Ectodermal cell (in vitro differentiated cells): Measurements from ENCODE around the gene UBN2. TPM values are rescaled to one million over a fixed set of nuclear protein-coding genes. Genes with fewer than 3 reads are reported as not detected.

Source experiments
- H3K27ac ChIP-seq: 2 replicates; pipeline ENCODE4 v1.7.0; 2013; ENCODE audit warnings: mild to moderate bottlenecking, low read depth, low read length; ENCODE audit not compliant: insufficient read depth, poor library complexity, severe bottlenecking
- H3K27me3 ChIP-seq: 2 replicates; pipeline ENCODE4 v1.7.0; 2013; ENCODE audit warnings: mild to moderate bottlenecking, low read length; ENCODE audit not compliant: insufficient read depth, control insufficient read depth, poor library complexity, severe bottlenecking
- H3K36me3 ChIP-seq: one replicate; pipeline ENCODE4 v1.7.0; 2013; ENCODE audit warnings: low read length; ENCODE audit not compliant: control insufficient read depth, insufficient read depth
- H3K4me1 ChIP-seq: one replicate; pipeline ENCODE4 v1.7.0; 2013; ENCODE audit warnings: low read length; ENCODE audit not compliant: control insufficient read depth, insufficient read depth
- H3K4me3 ChIP-seq: 2 replicates; pipeline ENCODE4 v1.7.0; 2013; ENCODE audit warnings: low read depth, low read length, control low read depth; ENCODE audit not compliant: insufficient read depth
- H3K9me3 ChIP-seq: 2 replicates; pipeline ENCODE4 v1.7.0; 2013; ENCODE audit warnings: mild to moderate bottlenecking, low read length, moderate library complexity; ENCODE audit not compliant: control insufficient read depth
- WGBS, 2 experiments: methylation state at CpG; one replicate each; pipeline ENCODE4 v1.1.7; 2013; ENCODE audit warnings: missing lambda C conversion rate in 2 of 2; 5-methylcytosine and 5-hydroxymethylcytosine counted together
- polyA plus RNA-seq, 4 experiments: library from polyadenylated mRNA; stranded (reverse); fragments of 50-300 nt; gene quantifications; one replicate each; pipeline ENCODE4 v1.2.3, GENCODE V29; 2013

The UBN2 gene
- 10.8 TPM for polyA plus RNA-seq (2013, experiment 1 of 4)
- 13.0 TPM for polyA plus RNA-seq (2013, experiment 2 of 4)
- 7.8 TPM for polyA plus RNA-seq (2013, experiment 3 of 4)
- 10.1 TPM for polyA plus RNA-seq (2013, experiment 4 of 4)

GRCh38 chr7:139230774-139231512, at the start of gene UBN2:
UBN2 (plus strand) TSS chr7:139231237; CDS start chr7:139231485, 248 bp downstream.
- no peaks in the 10 kb centered on the region for H3K4me1 ChIP-seq
- no peaks in the 10 kb centered on the region for H3K27me3 ChIP-seq
- H3K27ac ChIP-seq, result peak within 1 kb of the TSS; percentile 28
- H3K9me3 ChIP-seq, result no peaks in the 10 kb centered on the region
- peak within 1 kb of the TSS; percentile 83 for H3K4me3 ChIP-seq
- no peaks in the 10 kb centered on the region for H3K36me3 ChIP-seq
- WGBS, 2 experiments, result 0% methylated on average over 63 of the region's 63 CpGs

- Histone ChIP-seq H3K4me3 (no peak overlapping the region), H3K27ac (no peak overlapping the region), H3K9me3 (no peaks in the 10 kb centered on the region), H3K4me1 (no peaks in the 10 kb centered on the region), H3K36me3 (peaks cover 5% of the 10 kb centered on the region), H3K27me3 (no peaks in the 10 kb centered on the region)
- WGBS, 2 experiments, result 86 to 95% methylated on average over 2 of the region's 2 CpGs
Measured at GRCh38 chr7:139181404-139181803, 49.6 kb upstream of the UBN2 start.

GRCh38 chr7:139182363-139182762, 48.7 kb upstream of the UBN2 start:
- Histone ChIP-seq H3K36me3 (peaks cover 5% of the 10 kb centered on the region), H3K9me3 (no peaks in the 10 kb centered on the region), H3K4me1 (no peaks in the 10 kb centered on the region), H3K27ac (no peak overlapping the region), H3K27me3 (no peaks in the 10 kb centered on the region), H3K4me3 (no peak overlapping the region)
- WGBS, 2 experiments, result 29 to 33% methylated on average over 1 of the region's 1 CpG

- H3K4me1 ChIP-seq, result no peaks in the 10 kb centered on the region
- H3K9me3 ChIP-seq, result no peaks in the 10 kb centered on the region
- H3K36me3 ChIP-seq, result peaks cover 5% of the 10 kb centered on the region
- WGBS, 2 experiments, result 45 to 76% methylated on average over 1 to 2 of the region's 2 CpGs
- no peak overlapping the region for H3K27ac ChIP-seq
- H3K27me3 ChIP-seq, result no peaks in the 10 kb centered on the region
- no peak overlapping the region for H3K4me3 ChIP-seq
Measured at GRCh38 chr7:139183251-139183650, 47.8 kb upstream of the UBN2 start.

GRCh38 chr7:139183878-139184338, 47.1 kb upstream of the UBN2 start:
- no peaks in the 10 kb centered on the region for H3K4me1 ChIP-seq
- peaks cover 5% of the 10 kb centered on the region for H3K36me3 ChIP-seq
- H3K27me3 ChIP-seq, result no peaks in the 10 kb centered on the region
- H3K4me3 ChIP-seq, result no peak overlapping the region
- H3K9me3 ChIP-seq, result no peaks in the 10 kb centered on the region
- no peak overlapping the region for H3K27ac ChIP-seq
- WGBS, 2 experiments, result 92 to 93% methylated on average over 7 of the region's 7 CpGs

GRCh38 chr7:139186146-139186545, 44.9 kb upstream of the UBN2 start:
- no peaks in the 10 kb centered on the region for H3K27me3 ChIP-seq
- 93 to 95% methylated on average over 2 of the region's 2 CpGs for WGBS, 2 experiments
- no peak overlapping the region for H3K27ac ChIP-seq
- H3K4me3 ChIP-seq, result no peak overlapping the region
- H3K4me1 ChIP-seq, result no peaks in the 10 kb centered on the region
- peaks cover 10% of the 10 kb centered on the region for H3K36me3 ChIP-seq
- no peaks in the 10 kb centered on the region for H3K9me3 ChIP-seq

GRCh38 chr7:139189357-139189756, 41.7 kb upstream of the UBN2 start:
- Histone ChIP-seq H3K36me3 (peaks cover 6% of the 10 kb centered on the region), H3K4me3 (no peak overlapping the region), H3K9me3 (no peaks in the 10 kb centered on the region), H3K27me3 (no peaks in the 10 kb centered on the region), H3K27ac (no peak overlapping the region), H3K4me1 (no peaks in the 10 kb centered on the region)
- 96 to 100% methylated on average over 3 of the region's 3 CpGs for WGBS, 2 experiments

GRCh38 chr7:139192014-139192706, 38.9 kb upstream of the UBN2 start:
- H3K4me1 ChIP-seq, result no peaks in the 10 kb centered on the region
- H3K27ac ChIP-seq, result no peak overlapping the region
- H3K4me3 ChIP-seq, result no peak overlapping the region
- peaks cover 6% of the 10 kb centered on the region for H3K36me3 ChIP-seq
- no peaks in the 10 kb centered on the region for H3K9me3 ChIP-seq
- H3K27me3 ChIP-seq, result no peaks in the 10 kb centered on the region
- WGBS, 2 experiments, result 86 to 96% methylated on average over 3 of the region's 3 CpGs

GRCh38 chr7:139200382-139200781, 30.7 kb upstream of the UBN2 start:
- no peak overlapping the region for H3K27ac ChIP-seq
- H3K4me1 ChIP-seq, result no peaks in the 10 kb centered on the region
- no peak overlapping the region for H3K4me3 ChIP-seq
- no peaks in the 10 kb centered on the region for H3K36me3 ChIP-seq
- H3K9me3 ChIP-seq, result no peaks in the 10 kb centered on the region
- no peaks in the 10 kb centered on the region for H3K27me3 ChIP-seq
- WGBS, 2 experiments, result 100% methylated on average over 1 of the region's 2 CpGs; no CpG with 5 or more reads in 1 of the 2 experiments

- 87 to 93% methylated on average over 3 of the region's 3 CpGs for WGBS, 2 experiments
- Histone ChIP-seq H3K9me3 (no peaks in the 10 kb centered on the region), H3K27ac (no peak overlapping the region)
Measured at GRCh38 chr7:139203992-139204391, 27.0 kb upstream of the UBN2 start.

More at GRCh38 chr7:139203992-139204391, 27.0 kb upstream of the UBN2 start:
- Histone ChIP-seq H3K4me1 (no peaks in the 10 kb centered on the region), H3K27me3 (no peaks in the 10 kb centered on the region), H3K36me3 (no peaks in the 10 kb centered on the region), H3K4me3 (no peak overlapping the region)
